ENCODE results near the gene IPO11.
"Not testable (repeated sequence)": the region's sequence is repeated elsewhere in the genome, so short reads cannot be mapped to it uniquely, and the experiment has no call there.

The IPO11 gene

GRCh38 chr5:62520812-62521211, 108.2 kb downstream of the IPO11 start:
- H3K4me3 ChIP-seq (ENCODE audit: low read depth in 1 of 2, low read length in 2 of 2); H3K27me3 ChIP-seq (ENCODE audit: control insufficient read depth in 1 of 2, insufficient read depth in 2 of 2, low read length in 2 of 2); H3K4me1 ChIP-seq (ENCODE audit: insufficient read depth, low read length); H3K9ac ChIP-seq (ENCODE audit: low read length); H3K27ac ChIP-seq (ENCODE audit: low read depth, low read length); H3K9me3 ChIP-seq (ENCODE audit: low read length); H3K36me3 ChIP-seq (ENCODE audit: insufficient read depth, low read length): not testable (repeated sequence)

- peaks cover 7% of the 10 kb centered on the region for H3K36me3 ChIP-seq (ENCODE audit: insufficient read depth, low read length)
- no peaks in the 10 kb centered on the region for H3K4me1 ChIP-seq (ENCODE audit: insufficient read depth, low read length)
- H3K27me3 ChIP-seq (ENCODE audit: control insufficient read depth in 1 of 2, insufficient read depth in 2 of 2, low read length in 2 of 2) = no peaks in the 10 kb centered on the region
- H3K27ac ChIP-seq (ENCODE audit: low read depth, low read length) = no peak overlapping the region
- H3K9ac ChIP-seq (ENCODE audit: low read length) = no peak overlapping the region
- H3K4me3 ChIP-seq (ENCODE audit: low read depth in 1 of 2, low read length in 2 of 2) = no peak overlapping the region
- H3K9me3 ChIP-seq (ENCODE audit: low read length) = no peaks in the 10 kb centered on the region
Measured at GRCh38 chr5:62521319-62521718, 108.8 kb downstream of the IPO11 start.

GRCh38 chr5:62522811-62523210, 110.2 kb downstream of the IPO11 start:
- no peak overlapping the region for H3K27ac ChIP-seq (ENCODE audit: low read depth, low read length)

GRCh38 chr5:62533597-62533996, 121.0 kb downstream of the IPO11 start:
- Histone ChIP-seq H3K9ac (ENCODE audit: low read length) (no peak overlapping the region), H3K27me3 (ENCODE audit: control insufficient read depth in 1 of 2, insufficient read depth in 2 of 2, low read length in 2 of 2) (no peaks in the 10 kb centered on the region), H3K4me1 (ENCODE audit: insufficient read depth, low read length) (no peaks in the 10 kb centered on the region), H3K27ac (ENCODE audit: low read depth, low read length) (no peak overlapping the region), H3K4me3 (ENCODE audit: low read depth in 1 of 2, low read length in 2 of 2) (no peak overlapping the region), H3K36me3 (ENCODE audit: insufficient read depth, low read length) (peaks cover 5% of the 10 kb centered on the region), H3K9me3 (ENCODE audit: low read length) (no peaks in the 10 kb centered on the region)

More at GRCh38 chr5:62522811-62523210, 110.2 kb downstream of the IPO11 start:
- no peak overlapping the region for H3K4me3 ChIP-seq (ENCODE audit: low read depth in 1 of 2, low read length in 2 of 2)
- H3K36me3 ChIP-seq (ENCODE audit: insufficient read depth, low read length) = peaks cover 8% of the 10 kb centered on the region
- H3K9ac ChIP-seq (ENCODE audit: low read length) = no peak overlapping the region
- H3K4me1 ChIP-seq (ENCODE audit: insufficient read depth, low read length) = no peaks in the 10 kb centered on the region
- no peaks in the 10 kb centered on the region for H3K9me3 ChIP-seq (ENCODE audit: low read length)
- no peaks in the 10 kb centered on the region for H3K27me3 ChIP-seq (ENCODE audit: control insufficient read depth in 1 of 2, insufficient read depth in 2 of 2, low read length in 2 of 2)

DNA sequence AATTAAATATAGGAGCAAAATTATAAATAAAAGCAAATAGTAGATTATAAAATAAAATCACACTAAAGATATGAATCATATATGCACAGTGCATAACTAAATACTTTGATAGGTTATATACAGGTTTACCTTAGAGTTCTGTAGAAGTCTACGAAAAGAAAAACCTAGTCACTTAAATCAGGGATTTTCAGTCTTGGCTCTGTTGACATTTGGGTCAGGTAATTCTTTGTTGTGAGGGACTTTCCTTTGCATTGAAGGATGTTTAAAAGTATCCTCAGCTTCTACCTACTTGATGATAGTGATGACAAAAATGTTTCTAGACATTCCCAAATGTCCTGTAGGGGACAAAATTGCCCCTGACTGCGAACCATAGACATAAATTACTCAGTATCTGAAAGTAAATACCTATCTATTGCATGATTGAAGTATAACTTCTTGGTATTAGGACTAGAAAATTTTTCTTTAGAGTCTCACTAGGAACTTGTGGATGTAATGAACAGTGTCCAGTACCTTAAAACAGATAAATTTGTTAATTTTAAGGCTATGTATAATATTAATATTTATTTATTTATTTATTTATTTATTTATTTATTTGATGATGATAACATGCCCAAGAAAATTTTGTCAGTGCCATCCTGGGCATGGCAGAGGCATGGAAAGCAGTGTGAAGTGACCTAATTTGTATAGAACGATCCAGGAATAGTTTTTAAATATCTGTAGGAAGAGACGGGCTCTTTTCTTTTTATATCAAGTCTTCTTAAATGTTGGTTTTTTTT, 122.1 kb downstream of the IPO11 start:
- H3K27ac ChIP-seq (ENCODE audit: low read depth, low read length) = no peak overlapping the region

DNA sequence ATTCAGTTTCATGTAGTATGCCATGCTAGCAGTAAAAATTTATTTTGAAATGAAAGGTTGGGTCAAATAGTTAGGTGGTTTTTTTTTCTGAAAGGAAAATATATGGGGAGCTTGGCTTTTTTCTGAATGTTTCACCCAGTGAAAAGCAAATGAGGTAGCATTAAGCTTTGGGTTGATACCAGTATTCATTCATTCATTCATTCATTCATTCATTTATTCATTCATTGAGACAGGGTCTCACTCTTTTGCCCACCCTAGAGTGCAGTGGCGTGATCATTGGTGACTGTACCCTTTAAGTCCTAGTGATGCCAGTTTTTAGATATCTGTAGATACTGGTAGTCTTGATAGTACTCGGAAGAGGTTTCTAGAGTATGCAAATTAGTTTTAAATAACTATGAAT, 123.7 kb downstream of the IPO11 start:
- H3K9me3 ChIP-seq (ENCODE audit: low read length) = no peaks in the 10 kb centered on the region
- H3K27ac ChIP-seq (ENCODE audit: low read depth, low read length) = no peak overlapping the region
- peaks cover 5% of the 10 kb centered on the region for H3K36me3 ChIP-seq (ENCODE audit: insufficient read depth, low read length)
- H3K4me3 ChIP-seq (ENCODE audit: low read depth in 1 of 2, low read length in 2 of 2) = no peak overlapping the region
- H3K9ac ChIP-seq (ENCODE audit: low read length) = no peak overlapping the region
- H3K27me3 ChIP-seq (ENCODE audit: control insufficient read depth in 1 of 2, insufficient read depth in 2 of 2, low read length in 2 of 2) = no peaks in the 10 kb centered on the region
- H3K4me1 ChIP-seq (ENCODE audit: insufficient read depth, low read length) = no peaks in the 10 kb centered on the region

More for the DNA sequence above, 122.1 kb downstream of the IPO11 start:
- peaks cover 5% of the 10 kb centered on the region for H3K36me3 ChIP-seq (ENCODE audit: insufficient read depth, low read length)
- no peak overlapping the region for H3K9ac ChIP-seq (ENCODE audit: low read length)
- no peaks in the 10 kb centered on the region for H3K27me3 ChIP-seq (ENCODE audit: control insufficient read depth in 1 of 2, insufficient read depth in 2 of 2, low read length in 2 of 2)
- no peaks in the 10 kb centered on the region for H3K9me3 ChIP-seq (ENCODE audit: low read length)
- H3K4me3 ChIP-seq (ENCODE audit: low read depth in 1 of 2, low read length in 2 of 2) = no peak overlapping the region
- H3K4me1 ChIP-seq (ENCODE audit: insufficient read depth, low read length) = no peaks in the 10 kb centered on the region

DNA sequence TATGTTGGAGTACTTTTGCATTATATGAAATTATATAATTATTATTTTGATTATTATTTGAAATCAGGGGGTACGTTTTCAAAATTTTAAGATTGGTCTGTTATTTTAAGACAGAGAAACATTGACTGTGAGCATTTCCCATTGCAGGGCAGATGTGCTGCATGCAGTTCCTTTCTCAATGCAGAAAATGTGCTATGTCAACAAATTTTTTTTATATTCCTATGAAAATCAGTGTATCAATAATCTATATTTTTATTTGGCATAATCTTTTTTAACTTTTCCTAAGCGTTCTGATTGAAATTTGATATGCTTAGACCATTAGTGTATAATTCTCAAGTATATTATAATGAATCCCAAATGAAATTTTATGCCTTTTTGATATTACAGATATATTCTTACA, 124.2 kb downstream of the IPO11 start:
- H3K9ac ChIP-seq (ENCODE audit: low read length) = no peak overlapping the region
- peaks cover 5% of the 10 kb centered on the region for H3K36me3 ChIP-seq (ENCODE audit: insufficient read depth, low read length)
- no peak overlapping the region for H3K4me3 ChIP-seq (ENCODE audit: low read depth in 1 of 2, low read length in 2 of 2)
- no peak overlapping the region for H3K27ac ChIP-seq (ENCODE audit: low read depth, low read length)
- H3K9me3 ChIP-seq (ENCODE audit: low read length) = no peaks in the 10 kb centered on the region
- no peaks in the 10 kb centered on the region for H3K27me3 ChIP-seq (ENCODE audit: control insufficient read depth in 1 of 2, insufficient read depth in 2 of 2, low read length in 2 of 2)
- H3K4me1 ChIP-seq (ENCODE audit: insufficient read depth, low read length) = no peaks in the 10 kb centered on the region

DNA sequence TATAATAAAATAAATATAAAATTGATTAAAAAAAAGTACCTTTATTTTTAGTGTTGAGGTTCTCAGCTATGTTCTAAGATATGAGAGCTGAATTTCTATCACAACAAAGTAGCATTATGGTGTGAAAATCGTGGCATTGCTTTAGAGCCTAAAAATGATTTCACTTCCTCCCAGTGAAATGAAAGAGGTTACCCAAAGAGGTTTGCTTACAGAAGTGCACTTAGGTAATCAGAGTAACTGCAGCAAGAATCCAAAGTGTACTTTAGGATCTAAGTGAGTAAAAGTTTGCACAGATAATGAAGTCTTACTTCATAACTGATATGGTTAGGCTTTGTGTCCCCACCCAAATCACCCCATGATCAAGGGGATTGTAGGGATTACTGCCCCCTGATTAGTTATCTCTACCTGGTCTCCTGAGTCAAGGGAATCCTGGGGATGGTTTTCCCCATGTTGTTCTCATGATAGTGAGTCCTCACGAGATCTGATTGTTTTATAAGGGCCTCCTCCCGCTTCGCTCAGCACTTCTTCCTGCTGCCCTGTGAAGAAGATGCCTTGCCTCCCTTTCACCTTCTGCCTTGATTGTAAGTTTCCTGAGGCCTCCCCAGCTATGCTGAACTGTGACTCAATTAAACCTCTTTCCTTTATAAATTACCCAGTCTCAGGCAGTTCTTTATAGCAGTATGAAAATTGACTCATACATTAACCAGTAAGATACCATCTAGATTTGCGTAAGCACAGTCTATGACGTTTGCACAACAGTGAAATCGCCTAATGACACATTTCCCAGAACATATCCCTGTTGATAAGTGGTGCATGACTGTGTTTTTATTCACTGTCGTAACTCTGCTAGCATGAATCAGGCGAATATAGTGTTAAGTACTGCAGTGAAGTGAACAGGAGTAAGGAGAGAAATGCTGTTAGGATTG, 125.7 kb downstream of the IPO11 start:
- Histone ChIP-seq H3K4me3 (ENCODE audit: low read depth in 1 of 2, low read length in 2 of 2) (no peak overlapping the region), H3K9ac (ENCODE audit: low read length) (no peak overlapping the region), H3K27ac (ENCODE audit: low read depth, low read length) (no peak overlapping the region), H3K4me1 (ENCODE audit: insufficient read depth, low read length) (no peaks in the 10 kb centered on the region), H3K36me3 (ENCODE audit: insufficient read depth, low read length) (peaks cover 5% of the 10 kb centered on the region), H3K27me3 (ENCODE audit: control insufficient read depth in 1 of 2, insufficient read depth in 2 of 2, low read length in 2 of 2) (no peaks in the 10 kb centered on the region), H3K9me3 (ENCODE audit: low read length) (no peaks in the 10 kb centered on the region)

GRCh38 chr5:62542720-62543119, 130.2 kb downstream of the IPO11 start:
- Histone ChIP-seq H3K9me3 (ENCODE audit: low read length) (no peaks in the 10 kb centered on the region), H3K27me3 (ENCODE audit: control insufficient read depth in 1 of 2, insufficient read depth in 2 of 2, low read length in 2 of 2) (no peaks in the 10 kb centered on the region), H3K27ac (ENCODE audit: low read depth, low read length) (no peak overlapping the region), H3K4me3 (ENCODE audit: low read depth in 1 of 2, low read length in 2 of 2) (no peak overlapping the region), H3K9ac (ENCODE audit: low read length) (no peak overlapping the region), H3K36me3 (ENCODE audit: insufficient read depth, low read length) (peaks cover 5% of the 10 kb centered on the region), H3K4me1 (ENCODE audit: insufficient read depth, low read length) (no peaks in the 10 kb centered on the region)

DNA sequence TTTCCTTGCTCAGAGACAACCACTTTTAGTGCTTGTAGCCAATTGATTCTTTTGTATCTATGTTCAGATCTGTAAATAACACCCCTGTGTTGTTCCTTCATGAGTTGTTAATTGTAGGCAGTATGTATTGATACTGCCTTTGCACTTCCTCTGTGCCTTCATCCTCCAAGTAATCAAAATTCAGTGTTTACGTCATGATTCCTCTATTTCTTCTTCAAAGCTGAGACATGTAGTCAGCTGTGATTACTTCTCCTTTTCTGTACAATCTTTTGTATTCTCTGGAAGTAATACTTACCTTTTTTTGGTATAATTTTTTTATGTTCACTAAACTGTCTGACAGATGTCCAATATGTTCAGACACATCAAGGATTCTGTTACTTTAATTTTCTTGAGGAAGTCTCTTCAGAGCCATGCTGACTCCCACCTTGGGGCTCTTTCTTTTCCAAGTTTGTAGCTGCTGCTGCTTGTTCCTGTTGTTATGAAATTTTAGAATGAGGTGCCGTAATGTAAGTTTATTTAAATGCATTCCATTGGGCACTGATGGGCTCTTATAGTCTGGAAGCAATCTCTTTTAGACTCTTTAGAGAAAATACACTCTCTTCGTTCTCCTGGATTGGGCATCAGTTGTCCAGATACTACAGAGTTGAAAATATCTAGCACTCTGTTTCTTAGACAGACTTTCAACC, 135.5 kb downstream of the IPO11 start:
- no peak overlapping the region for H3K4me3 ChIP-seq (ENCODE audit: low read depth in 1 of 2, low read length in 2 of 2)
- H3K4me1 ChIP-seq (ENCODE audit: insufficient read depth, low read length) = no peaks in the 10 kb centered on the region
- no peaks in the 10 kb centered on the region for H3K27me3 ChIP-seq (ENCODE audit: control insufficient read depth in 1 of 2, insufficient read depth in 2 of 2, low read length in 2 of 2)
- H3K36me3 ChIP-seq (ENCODE audit: insufficient read depth, low read length) = no peaks in the 10 kb centered on the region
- no peak overlapping the region for H3K27ac ChIP-seq (ENCODE audit: low read depth, low read length)
- H3K9ac ChIP-seq (ENCODE audit: low read length) = no peak overlapping the region
- no peaks in the 10 kb centered on the region for H3K9me3 ChIP-seq (ENCODE audit: low read length)

- Histone ChIP-seq H3K27ac (ENCODE audit: low read depth, low read length) (no peak overlapping the region), H3K4me3 (ENCODE audit: low read depth in 1 of 2, low read length in 2 of 2) (no peak overlapping the region), H3K27me3 (ENCODE audit: control insufficient read depth in 1 of 2, insufficient read depth in 2 of 2, low read length in 2 of 2) (no peaks in the 10 kb centered on the region), H3K4me1 (ENCODE audit: insufficient read depth, low read length) (no peaks in the 10 kb centered on the region), H3K9ac (ENCODE audit: low read length) (no peak overlapping the region), H3K9me3 (ENCODE audit: low read length) (no peaks in the 10 kb centered on the region), H3K36me3 (ENCODE audit: insufficient read depth, low read length) (no peaks in the 10 kb centered on the region)
Measured at GRCh38 chr5:62550103-62550502, 137.5 kb downstream of the IPO11 start.

All from muscle layer of colon (tissue), 2 donors.